Measurements from ENCODE around the gene TAF15.

The TAF15 gene

DNA sequence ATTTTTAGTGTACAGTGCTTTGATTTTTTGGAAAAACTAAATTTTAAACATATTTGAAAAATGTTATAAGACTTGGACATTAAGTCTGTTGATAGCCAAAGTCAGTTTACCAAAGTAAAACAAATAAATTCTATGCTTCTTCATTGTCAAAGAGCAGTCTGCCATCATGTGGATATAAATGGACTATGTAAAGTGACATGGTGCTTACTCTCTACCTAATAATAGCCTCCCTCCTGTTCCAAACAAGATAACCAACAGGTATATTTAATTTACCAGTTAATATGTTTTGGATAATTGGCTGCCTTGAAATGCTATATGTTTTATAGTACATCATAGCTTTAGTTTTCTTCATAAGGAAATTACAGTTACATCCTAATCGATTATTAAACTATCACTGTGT lies 15.9 kb downstream of the TAF15 start:
- no peak for DNase-seq

DNA sequence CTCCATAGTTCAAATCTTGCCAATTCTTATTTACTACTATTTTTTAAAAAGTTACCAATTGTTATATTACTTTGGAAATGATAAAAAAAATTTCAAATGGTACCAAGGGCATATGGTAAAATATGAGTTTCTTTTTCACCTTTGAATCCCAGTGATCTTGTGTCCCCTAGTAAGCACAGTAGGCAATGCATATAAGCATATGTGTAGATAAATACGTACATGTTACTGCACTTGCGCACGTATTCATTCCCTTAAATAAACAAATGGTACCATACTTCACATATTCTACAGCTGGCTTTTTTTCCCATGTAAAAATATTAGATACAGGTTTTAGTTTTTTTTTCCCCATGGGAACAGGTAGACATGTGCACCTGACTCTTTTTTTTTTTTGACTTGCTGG lies 31.8 kb downstream of the TAF15 start:
- no peak for DNase-seq

DNA sequence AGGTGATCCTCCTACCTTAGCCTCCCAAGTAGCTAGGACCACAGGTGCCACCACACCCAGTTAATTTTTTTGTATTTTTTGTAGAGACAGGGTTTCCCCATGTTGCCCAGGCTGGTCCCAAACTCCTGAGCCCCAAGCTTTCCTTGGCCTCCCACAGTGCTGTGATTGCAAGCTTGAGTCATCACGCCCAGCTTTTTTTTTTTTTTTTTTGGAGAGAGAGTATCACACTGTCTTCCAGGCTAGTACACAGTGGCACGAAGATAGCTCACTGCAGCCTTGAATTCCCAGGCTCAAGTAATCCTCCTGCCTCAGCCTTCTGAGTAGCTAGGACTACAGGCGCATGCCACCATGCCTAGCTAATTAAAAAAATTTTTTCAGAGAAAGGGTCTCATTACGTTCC lies 32.2 kb downstream of the TAF15 start:
- no peak for DNase-seq

DNA sequence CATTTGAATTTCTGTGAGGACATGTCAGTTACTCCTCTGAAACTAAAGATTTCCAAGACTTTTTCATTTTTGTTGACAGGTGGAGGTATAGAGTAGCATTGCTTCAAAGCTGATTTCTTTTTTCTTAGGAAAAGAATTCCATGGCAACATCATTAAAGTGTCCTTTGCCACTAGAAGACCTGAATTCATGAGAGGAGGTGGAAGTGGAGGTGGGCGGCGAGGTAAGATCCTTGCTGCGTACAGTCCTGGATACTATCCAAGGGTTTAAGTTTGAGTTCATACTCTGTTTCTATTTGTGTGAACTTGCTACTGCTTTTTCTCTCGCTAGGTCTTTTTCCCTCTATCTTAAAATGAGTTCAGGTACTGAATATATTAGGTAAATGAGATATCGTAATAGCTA lies 33.0 kb downstream of the TAF15 start:
- no peak for DNase-seq

DNA sequence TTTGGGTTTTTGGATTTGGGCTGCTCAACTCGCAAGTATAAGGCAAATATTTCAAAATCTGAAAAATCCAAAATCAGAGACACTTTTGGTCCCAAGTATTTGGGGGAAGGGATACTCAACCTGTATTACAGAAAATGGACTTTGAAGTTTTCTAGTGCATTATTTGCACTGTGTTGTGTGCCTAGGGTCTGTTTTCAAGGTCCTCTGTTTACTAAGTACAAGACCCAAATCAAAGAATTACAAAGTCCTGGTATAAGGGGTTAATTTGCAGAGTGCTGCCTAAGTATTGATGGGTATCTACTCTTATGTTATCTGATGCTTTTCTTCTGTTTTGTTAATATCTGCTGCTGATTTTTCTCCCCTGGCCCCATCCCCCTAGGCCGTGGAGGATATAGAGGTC lies 34.4 kb downstream of the TAF15 start:
- no peak for DNase-seq

DNA sequence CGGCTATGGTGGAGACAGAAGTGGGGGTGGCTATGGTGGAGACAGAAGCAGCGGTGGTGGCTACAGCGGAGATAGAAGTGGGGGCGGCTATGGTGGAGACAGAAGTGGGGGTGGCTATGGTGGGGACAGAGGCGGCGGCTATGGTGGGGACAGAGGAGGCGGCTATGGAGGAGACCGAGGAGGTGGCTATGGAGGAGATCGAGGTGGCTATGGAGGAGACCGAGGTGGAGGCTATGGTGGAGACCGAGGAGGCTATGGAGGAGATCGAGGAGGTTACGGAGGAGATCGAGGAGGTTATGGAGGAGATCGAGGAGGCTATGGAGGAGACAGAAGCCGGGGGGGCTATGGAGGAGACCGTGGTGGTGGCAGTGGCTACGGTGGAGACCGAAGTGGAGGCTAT lies 35.3 kb downstream of the TAF15 start:
- no peak for DNase-seq

DNA sequence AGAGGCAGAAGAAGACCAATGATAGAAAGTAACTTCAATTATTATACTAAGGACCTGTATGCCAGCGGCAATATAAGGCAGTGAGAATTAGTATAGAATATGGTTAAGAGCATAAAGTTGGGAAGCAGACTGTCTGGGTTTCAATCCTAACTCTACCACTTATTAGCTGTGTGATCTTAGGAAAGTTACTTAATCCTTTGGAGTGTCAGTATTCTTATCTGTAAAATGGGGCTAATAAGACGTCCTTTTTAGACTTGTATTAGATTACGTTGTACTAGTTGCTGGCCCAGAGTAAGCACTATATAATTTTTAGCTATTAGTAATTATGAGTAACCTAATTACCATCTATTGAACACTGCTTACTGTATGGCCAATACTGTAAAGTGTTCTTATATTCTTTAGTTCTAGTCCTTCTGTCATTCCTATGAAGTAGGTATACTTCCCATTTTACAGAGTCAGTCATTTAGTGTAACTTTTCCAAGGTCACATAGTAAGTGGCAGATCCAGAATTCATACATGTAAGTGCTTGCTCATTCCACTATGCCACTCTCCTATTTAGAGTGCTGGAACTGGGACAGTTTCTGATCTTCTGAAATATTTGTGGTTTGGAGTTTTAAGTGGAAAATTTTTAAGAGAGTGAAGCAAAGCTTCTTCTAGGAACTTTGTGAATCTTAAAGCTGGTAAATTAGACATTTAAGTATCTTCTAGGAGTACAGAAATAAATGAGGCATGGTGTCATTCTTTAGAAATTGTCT lies 36.9 kb downstream of the TAF15 start:
- no peak for DNase-seq

DNA sequence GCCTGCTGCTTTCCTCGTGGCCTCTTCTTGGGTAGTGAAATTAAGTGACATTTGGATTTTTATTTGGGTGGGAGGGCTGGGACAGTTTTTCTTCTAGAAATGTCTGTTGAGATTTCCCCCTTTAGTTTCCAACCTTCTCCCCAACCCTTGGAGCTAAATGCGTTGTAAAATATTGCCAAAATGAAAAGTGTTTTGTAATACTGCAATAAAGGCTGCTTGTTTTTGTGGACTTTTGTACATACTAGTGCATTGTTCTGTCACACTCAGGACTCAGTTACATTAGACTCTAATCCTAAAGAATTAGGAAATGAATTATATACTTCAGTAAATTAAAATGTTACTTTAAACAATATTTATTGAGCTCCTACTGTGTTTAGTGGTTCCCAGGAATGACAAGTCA lies 37.7 kb downstream of the TAF15 start:
- no peak for DNase-seq

DNA sequence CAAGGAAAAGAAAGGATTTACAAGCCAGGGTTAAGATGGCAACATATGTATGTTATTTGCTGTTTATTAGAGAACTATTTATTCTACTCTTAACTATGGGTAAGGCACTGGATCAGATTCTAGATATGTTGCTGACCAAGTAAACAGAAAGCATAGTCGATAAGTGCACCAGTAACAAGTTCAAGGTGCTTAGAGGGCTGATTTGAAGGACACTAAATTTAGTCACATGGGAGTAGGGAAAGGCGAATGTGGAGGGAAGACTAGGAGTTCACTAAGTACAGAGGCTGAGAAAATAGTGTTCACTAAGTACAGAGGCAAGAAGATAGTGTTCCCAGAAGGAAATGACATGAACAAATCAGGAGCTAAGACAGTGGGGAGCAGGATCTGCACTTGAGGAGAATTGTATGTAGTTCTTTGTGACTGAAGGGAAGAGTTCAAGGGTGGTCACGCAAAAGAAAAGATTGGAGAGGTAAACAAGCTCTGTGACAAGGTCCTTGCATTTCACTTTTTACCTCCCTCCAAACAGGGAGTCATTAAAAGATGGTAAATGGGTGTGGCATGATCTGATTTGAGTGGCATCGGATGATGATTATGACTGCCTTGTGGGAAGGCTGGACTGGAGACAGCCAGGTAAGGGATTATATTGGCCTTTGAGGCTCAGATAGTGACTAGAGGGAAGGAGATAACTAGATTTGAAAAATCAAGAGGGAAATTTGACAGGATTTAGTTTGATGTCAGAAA lies 38.5 kb downstream of the TAF15 start:
- DNase-seq = no peak

DNA sequence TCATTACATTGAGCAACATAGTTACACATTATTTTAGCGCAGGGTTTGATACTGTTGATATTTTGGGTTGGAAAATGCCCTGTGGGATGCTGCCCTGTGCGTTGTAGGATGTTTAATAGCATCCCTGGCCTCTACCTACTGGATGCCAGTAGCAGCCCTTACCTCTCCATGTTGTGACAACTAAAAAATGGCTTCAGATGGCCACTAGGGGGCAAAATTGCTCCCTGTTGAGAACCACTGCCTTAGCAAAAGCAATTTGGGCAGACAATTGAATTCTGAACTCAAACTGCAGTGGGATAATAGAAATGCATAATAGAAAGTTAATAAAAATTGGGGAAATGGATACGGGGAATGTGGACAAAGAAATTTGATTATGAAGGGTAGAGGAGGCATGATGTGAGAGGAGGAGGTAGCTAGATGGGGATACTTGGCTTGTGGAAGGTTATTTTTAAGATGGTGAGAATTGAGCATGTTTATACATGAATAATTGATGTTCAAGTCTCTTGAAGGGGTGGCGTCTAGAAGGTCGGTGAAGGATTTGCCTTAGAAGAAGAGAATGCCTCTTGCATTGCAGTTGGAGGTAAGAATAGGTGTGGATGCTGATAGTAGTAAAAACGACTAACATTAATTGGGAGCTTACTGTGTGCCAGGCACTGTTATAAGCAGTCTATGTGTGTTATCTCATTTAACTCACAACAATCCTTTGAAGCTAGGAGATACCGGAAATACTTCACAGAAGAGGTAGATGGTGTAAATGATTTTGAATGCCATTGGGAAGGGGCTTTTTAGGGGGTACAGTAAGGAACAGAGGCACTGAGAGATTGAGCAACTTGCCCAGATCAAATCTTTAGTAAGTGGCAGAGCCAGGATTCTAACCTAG lies 40.4 kb downstream of the TAF15 start:
- DNase-seq = peak; percentile 50 to 55

DNA sequence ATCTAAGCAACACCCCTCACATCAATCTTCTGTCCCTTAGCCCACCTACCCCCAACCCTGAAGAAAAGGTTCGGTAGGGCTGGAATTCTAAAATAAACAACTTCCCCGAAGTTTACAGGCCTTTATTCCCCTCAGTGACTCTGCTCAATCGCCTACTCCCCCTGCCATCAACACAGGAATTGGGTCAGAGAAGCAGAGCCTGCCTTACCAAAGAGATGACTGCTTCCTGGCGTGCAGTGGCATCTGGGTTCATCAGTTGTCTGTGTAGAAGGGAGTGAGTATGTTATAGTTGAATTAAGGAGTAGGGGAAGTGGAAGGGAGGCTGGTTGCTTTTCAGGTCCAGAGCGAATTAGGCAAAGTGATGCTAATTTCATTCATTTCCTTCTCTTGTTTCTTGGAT lies 46.7 kb downstream of the TAF15 start:
- DNase-seq = no peak

DNA sequence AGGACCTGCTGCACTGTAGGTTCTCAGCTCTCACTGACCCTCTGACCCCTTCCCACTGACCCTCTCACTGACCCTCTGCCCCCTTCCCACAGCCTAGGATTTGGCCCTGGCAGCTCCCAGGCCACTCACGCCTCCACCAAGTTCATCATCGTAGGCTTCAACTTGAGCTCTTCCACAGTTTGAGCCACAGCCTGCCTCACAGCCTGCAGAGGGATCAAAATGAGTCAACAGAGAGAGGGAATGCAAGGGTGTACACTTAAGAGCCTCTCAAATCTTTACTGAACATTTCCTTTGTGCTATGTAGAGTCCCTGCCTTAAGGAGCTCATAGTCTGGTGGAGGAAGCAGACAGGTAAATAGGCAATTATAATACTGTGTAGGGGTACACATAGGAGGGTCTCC lies 47.3 kb downstream of the TAF15 start:
- DNase-seq = no peak

DNA sequence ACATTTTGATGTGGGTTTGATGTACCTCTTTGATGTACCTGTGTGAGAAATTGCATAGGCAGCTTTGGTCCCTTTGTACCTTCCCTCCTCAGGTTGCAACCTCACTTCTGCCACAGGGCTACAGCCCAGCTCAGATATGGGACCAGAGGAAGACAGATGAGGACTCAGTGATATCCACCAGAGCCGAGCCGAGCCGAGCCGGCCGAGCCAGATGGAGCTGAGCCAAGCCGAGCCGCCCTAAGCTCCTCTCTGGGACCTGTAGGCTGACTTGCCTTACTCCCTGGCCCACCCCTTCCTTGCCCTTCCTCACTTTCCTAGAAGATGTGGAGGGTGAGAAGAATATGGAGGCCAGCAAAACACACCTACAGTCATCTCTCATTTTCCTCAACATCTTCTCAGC lies 55.6 kb downstream of the TAF15 start:
- DNase-seq = no peak

DNA sequence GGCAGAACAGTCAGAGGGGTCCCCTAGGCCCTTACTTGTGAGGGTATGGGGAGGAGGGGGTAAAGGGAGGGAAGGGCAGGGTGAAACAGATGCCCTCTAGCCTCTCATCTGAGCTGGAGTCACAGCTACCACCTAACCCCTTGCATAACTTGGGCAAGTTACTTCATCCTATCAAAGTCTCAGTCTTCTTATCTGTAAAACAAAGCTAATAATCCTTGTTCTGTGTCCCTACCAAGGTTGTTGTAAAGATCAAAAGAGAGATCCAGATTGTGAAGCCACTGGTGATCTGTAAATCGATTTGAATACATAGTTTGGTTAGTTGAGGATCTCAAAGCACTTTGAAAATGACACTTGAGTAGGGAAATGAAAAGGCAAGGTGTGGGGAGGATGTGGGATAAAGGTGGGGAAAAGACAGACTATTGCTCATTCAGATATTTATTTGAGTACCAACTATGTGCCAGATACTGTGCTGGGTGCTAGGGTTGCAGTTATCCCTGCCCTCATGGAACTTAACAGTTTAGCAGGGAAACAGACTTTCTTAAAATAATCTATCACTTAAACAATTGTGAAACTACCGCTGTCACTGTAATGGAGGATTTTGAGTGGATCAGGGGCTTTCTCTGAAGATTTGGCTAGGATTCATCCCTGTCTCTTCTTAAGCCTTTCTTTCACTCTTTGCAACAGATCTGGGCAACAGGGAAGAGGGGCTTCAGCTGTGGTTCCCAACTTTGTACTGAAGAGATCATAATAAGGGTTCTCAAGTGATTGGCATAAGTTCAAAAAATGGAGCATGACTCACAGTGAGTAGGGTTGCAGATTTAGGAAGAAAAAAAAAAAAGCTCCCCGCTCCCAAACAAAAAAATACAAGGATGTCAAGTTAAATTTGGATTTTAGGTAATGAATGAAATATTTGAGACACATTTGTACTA lies 56.4 kb downstream of the TAF15 start:
- DNase-seq = no peak

DNA sequence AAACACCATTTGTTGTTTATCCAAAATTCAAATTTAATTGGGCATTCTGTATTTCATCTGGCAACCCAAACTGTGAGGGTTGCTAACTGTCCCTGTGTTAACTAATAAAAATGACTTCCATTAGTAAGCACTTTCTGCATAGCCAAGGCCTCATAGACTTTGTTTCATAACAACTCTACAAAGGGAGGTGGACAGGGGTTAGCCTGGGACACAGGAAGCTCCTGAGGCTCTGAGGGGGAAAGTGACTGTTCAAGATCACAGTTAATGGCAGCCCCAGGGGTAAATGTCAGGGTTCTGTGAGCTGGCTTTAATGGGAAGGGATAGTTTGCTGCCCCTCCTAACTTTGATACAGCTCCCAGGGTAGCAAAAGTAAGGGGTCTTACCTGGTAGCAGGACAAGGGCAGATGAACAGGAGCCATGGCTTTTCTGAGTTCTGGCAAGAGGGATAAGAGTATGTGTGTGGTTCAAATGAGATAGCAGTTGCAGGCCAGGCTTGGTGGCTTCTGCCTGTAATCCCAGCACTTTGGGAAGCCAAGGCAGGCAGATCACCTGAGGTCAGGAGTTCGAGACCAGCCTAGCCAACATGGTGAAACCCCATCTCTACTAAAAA lies 57.2 kb downstream of the TAF15 start:
- DNase-seq = no peak

DNA sequence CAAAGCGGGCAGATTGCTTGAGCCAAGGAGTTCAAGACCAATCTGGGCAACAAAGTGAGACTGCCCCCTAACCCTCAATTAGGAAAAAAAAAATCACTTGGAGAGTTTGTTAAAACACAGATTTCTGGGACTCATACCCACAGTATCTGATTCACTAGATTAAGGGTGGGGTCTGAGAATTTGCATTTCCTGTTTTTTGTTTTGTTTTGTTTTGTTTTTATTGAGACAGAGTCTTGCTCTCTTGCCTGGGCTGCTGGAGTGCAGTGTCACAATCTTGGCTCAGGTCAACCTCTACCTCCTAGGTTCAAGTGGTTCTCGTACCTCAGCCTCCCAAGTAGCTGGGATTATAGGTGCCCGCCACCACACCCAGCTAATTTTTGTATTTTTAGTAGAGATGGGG lies 58.3 kb downstream of the TAF15 start:
- no peak for DNase-seq

DNA sequence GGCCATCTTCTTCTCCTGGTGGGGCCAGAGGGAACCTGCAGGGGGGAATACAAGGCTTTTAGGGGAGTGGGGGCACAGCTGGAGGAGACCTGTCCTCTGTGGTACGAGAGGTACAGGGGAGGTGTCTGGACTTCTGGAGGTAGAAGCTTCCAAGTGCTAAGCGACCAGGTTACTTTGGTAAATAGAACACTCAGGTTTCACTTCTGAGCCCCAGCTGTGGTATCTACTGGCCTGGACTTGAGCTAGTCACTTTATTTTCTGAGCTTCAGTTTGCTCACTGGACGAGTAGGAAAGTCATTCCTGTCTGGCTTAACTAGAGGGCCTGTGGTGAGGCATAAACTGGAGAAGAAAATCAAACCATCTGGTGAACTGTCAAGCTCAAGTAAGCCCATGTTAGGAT lies 59.5 kb downstream of the TAF15 start, which contains the start of gene HEATR9:
Gene HEATR9, minus strand, starts transcription at position 155 of the 400 bp plus-strand sequence. Its CDS starts 149 bp downstream, at position 6.
- DNase-seq = no peak

DNA sequence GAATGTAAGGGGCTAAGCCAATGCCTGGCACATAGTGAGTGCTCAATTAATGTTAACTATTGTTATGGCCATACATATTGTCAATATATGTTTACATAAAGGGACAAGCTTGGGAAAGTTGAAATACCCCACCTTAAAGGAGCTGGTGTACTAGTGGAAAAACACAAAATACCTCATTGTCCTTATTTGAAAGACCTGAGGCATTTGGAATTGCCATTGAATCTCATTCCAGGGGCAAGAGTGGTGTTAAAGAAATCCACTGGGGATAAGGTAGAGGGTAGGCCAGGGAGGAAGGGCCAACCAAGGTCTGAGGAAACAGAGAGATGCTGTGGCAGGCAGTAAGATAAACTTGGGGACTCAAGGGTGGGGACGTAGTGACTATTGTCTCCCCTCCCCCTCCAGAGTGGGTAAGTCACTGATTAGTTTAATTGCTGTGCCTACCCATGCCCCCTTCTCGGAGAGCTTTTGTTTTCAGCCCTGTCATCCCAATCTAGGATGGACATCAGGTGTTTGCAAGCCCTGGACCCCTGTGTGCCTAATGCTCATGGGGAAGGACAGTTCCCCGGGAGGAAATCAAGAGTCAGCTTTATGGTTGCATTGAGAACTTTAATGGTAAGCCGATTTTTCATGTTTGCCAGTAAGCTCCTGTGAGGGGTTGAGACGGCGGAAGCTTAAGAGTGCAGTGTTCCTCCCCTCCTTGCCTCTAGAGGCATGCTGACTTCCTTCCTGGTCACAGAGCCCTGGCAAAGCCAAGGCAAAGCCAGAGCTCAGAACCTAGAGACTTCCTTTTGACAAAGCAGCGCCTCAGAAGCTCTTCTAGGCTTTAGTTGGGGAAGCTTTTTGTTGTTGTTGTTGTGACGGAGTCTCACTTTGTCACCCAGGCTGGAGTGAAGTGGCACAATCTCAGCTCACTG lies 61.9 kb downstream of the TAF15 start:
- DNase-seq = peak in 1 of 2 experiments; percentile 25

DNA sequence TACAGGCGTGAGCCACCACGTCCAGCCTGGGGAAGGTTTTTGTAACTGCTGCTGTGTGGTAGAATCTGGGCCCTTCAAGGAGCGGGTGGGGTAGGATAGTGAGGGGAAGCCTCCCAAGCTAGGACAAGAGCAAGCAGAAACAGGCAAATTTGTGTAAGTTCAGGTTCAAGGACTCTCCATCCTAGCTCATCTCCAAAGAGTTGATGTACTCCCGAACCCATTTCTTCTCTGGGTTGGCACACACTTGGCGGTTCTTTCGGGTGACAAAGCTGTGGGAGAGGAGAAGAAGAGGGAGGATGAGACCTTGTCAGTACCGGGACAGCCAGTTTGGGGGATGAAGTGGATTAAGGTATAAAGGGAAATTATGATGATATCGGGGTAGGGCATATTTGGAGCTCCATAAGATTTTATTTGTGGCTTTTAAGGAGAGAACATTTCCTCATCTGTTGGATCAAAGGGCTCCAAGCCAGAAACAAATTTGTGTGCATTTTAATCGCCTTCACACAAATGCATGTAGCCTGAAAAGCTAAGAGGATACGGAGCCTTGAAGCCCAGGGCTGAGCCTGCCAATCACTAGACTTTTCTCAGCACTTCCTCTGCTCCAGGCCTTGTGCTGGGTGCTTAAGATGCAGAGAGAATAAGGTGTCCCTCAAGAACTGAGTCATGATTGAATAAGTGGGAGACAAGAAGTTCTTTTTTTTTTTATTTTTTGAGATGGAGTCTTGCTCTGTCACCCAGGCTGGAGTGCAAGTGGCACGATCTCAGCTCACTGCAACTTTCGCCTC lies 63.1 kb downstream of the TAF15 start:
- no peak for DNase-seq

Data from activated T-cell treated with anti-CD3 and anti-CD28 coated beads, Interleukin-2, amount 50 U/mL, for 48 hours (primary cell).